Measurements from ENCODE around the gene DLGAP4. TPM values are rescaled to one million over a fixed set of nuclear protein-coding genes. Genes with fewer than 3 reads are reported as not detected.

DLGAP4 gene
- total RNA-seq, 1 experiment from 2014 or later, result 59.9 TPM

- H3K27me3 ChIP-seq (replicated peaks; ENCODE audit: insufficient read depth, low read depth, low read length, poor library complexity), result no peaks in the 10 kb centered on the region
- intact Hi-C loops (cut with micrococcal nuclease; ENCODE audit: unreplicated experiment), result no loop called here
- BruUV-seq (replicated peaks), result no TSS peak
- no peak overlapping the region for H3K4me3 ChIP-seq (ENCODE audit: low read depth, low read length, poor library complexity, severe bottlenecking)
- no peak for DNase-seq (ENCODE audit: low spot score)
- ChIA-PET POLR2A (ENCODE audit: low non-redundant PET) (no interaction called here), CTCF (no interaction called here)
- no peaks in the 10 kb centered on the region for H3K4me1 ChIP-seq (ENCODE audit: insufficient read depth, low read length, poor library complexity, severe bottlenecking)
- H3K36me3 ChIP-seq (ENCODE audit: insufficient read depth, low read length, poor library complexity, severe bottlenecking), result no peaks in the 10 kb centered on the region
- no peaks in the 10 kb centered on the region for H3K9me3 ChIP-seq (ENCODE audit: low read depth, low read length, poor library complexity, severe bottlenecking)
- TF ChIP-seq EZH2 (IDR thresholded peaks at IDR 0.05; ENCODE audit: borderline replicate concordance, low read depth, low read length, poor library complexity, severe bottlenecking), result no peak
- TF ChIP-seq CTCF (conservative IDR thresholded peaks at IDR 0.05; ENCODE audit: low read depth, low read length), result no peak
- no peak overlapping the region for H3K27ac ChIP-seq (ENCODE audit: low read depth, low read length, poor library complexity, severe bottlenecking)
These were observed 20.2 kb upstream of the DLGAP4 start for GRCh38 chr20:36285746-36286447.

GRCh38 chr20:36297656-36298055 is 8.5 kb upstream of the DLGAP4 start:
- no peaks in the 10 kb centered on the region for H3K4me1 ChIP-seq (ENCODE audit: insufficient read depth, low read length, poor library complexity, severe bottlenecking)
- no TSS peak for BruUV-seq (replicated peaks)
- H3K27ac ChIP-seq (ENCODE audit: low read depth, low read length, poor library complexity, severe bottlenecking), result no peak overlapping the region
- intact Hi-C loops (cut with micrococcal nuclease; ENCODE audit: unreplicated experiment), result no loop called here
- peaks cover 4% of the 10 kb centered on the region for H3K27me3 ChIP-seq (replicated peaks; ENCODE audit: insufficient read depth, low read depth, low read length, poor library complexity)
- ChIA-PET CTCF (no interaction called here), POLR2A (ENCODE audit: low non-redundant PET) (no interaction called here)
- H3K4me3 ChIP-seq (ENCODE audit: low read depth, low read length, poor library complexity, severe bottlenecking), result no peak overlapping the region
- TF ChIP-seq CTCF (conservative IDR thresholded peaks at IDR 0.05; ENCODE audit: low read depth, low read length) (no peak), EZH2 (IDR thresholded peaks at IDR 0.05; ENCODE audit: borderline replicate concordance, low read depth, low read length, poor library complexity, severe bottlenecking) (no peak)
- no peaks in the 10 kb centered on the region for H3K36me3 ChIP-seq (ENCODE audit: insufficient read depth, low read length, poor library complexity, severe bottlenecking)
- DNase-seq (ENCODE audit: low spot score), result no peak
- H3K9me3 ChIP-seq (ENCODE audit: low read depth, low read length, poor library complexity, severe bottlenecking), result no peaks in the 10 kb centered on the region

- H3K27me3 ChIP-seq (replicated peaks; ENCODE audit: insufficient read depth, low read depth, low read length, poor library complexity), result peaks cover 4% of the 10 kb centered on the region
- H3K36me3 ChIP-seq (ENCODE audit: insufficient read depth, low read length, poor library complexity, severe bottlenecking), result no peaks in the 10 kb centered on the region
- no peaks in the 10 kb centered on the region for H3K4me1 ChIP-seq (ENCODE audit: insufficient read depth, low read length, poor library complexity, severe bottlenecking)
- POLR2A ChIA-PET (ENCODE audit: low non-redundant PET), result no interaction called here
- no peak overlapping the region for H3K27ac ChIP-seq (ENCODE audit: low read depth, low read length, poor library complexity, severe bottlenecking)
- CTCF ChIA-PET, result no interaction called here
- BruUV-seq (replicated peaks), result no TSS peak
- H3K4me3 ChIP-seq (ENCODE audit: low read depth, low read length, poor library complexity, severe bottlenecking), result no peak overlapping the region
- DNase-seq (ENCODE audit: low spot score), result no peak
- H3K9me3 ChIP-seq (ENCODE audit: low read depth, low read length, poor library complexity, severe bottlenecking), result no peaks in the 10 kb centered on the region
- TF ChIP-seq EZH2 (IDR thresholded peaks at IDR 0.05; ENCODE audit: borderline replicate concordance, low read depth, low read length, poor library complexity, severe bottlenecking), result no peak
- no peak for TF ChIP-seq CTCF (conservative IDR thresholded peaks at IDR 0.05; ENCODE audit: low read depth, low read length)
- intact Hi-C loops (cut with micrococcal nuclease; ENCODE audit: unreplicated experiment), result no loop called here
These were observed 8.1 kb upstream of the DLGAP4 start for GRCh38 chr20:36298061-36298460.

Measured in A673 (cell line).